Osteocyte (in vitro differentiated cells): ENCODE results near the gene TAP1. TPM values are rescaled to one million over a fixed set of nuclear protein-coding genes. Genes with fewer than 3 reads are reported as not detected.

Experiments
- DNase-seq: peaks from one replicate; pipeline ENCODE4 v3.0.0; 2021; ENCODE audit warnings: mixed read lengths; ENCODE audit not compliant: unreplicated experiment; ENCODE audit errors: extremely low spot score
- H3K27ac Mint-ChIP-seq: one replicate; pipeline ENCODE4 v1.8.0; 2021; ENCODE audit warnings: mild to moderate bottlenecking, mixed read lengths; ENCODE audit not compliant: unreplicated experiment
- H3K27me3 Mint-ChIP-seq: one replicate; pipeline ENCODE4 v1.8.0; 2021; ENCODE audit warnings: mixed read lengths; ENCODE audit not compliant: unreplicated experiment
- H3K36me3 Mint-ChIP-seq: one replicate; pipeline ENCODE4 v1.8.0; 2021; ENCODE audit warnings: mixed read lengths; ENCODE audit not compliant: unreplicated experiment
- H3K4me1 Mint-ChIP-seq: one replicate; pipeline ENCODE4 v1.8.0; 2021; ENCODE audit warnings: mixed read lengths; ENCODE audit not compliant: unreplicated experiment
- H3K4me3 Mint-ChIP-seq: one replicate; pipeline ENCODE4 v1.8.0; 2021; ENCODE audit warnings: mild to moderate bottlenecking, moderate library complexity, mixed read lengths; ENCODE audit not compliant: unreplicated experiment
- H3K9me3 Mint-ChIP-seq: one replicate; pipeline ENCODE4 v1.8.0; 2021; ENCODE audit warnings: mixed read lengths; ENCODE audit not compliant: unreplicated experiment
- total RNA-seq: library from RNA; stranded (reverse); gene quantifications from 2 replicates; pipeline ENCODE4 v1.2.1, GENCODE V29; 2021
- TF ChIP-seq, protein P1 (sequence below): fragments of 200-600 bp; sonication (generic); IDR thresholded peaks from 2 replicates; pipeline ENCODE4 v1.5.0; 2021; ENCODE audit warnings: antibody characterized with exemption, mild to moderate bottlenecking, moderate library complexity

Gene TAP1
- total RNA-seq, 1 donor from 2014 or later = 33.2 TPM

DNA sequence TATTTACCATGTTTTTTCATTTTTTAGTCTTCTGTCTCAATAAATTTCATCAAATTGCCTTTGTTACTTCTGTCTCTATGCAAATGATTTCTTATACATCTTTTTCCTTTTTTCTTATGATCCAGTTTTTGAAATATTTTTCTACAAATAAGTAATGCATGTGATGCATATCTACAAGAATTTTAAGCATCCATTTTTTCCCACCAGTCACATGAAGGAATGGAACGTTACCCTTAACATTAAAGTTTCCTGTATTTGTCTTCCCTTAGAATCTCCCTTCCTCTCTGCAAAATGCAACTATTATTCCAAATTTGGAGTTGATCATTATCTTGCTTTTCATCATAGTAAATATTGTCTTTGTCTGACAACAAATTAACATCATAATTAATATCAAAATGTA lies 36.0 kb upstream of the TAP1 start:
- H3K4me3 Mint-ChIP-seq = no peak overlapping the region
- no peaks in the 10 kb centered on the region for H3K9me3 Mint-ChIP-seq
- H3K4me1 Mint-ChIP-seq = peaks cover 22% of the 10 kb centered on the region
- DNase-seq = no peak
- H3K27ac Mint-ChIP-seq = no peak overlapping the region
- peaks cover 11% of the 10 kb centered on the region for H3K27me3 Mint-ChIP-seq
- TF ChIP-seq, protein P1, sequence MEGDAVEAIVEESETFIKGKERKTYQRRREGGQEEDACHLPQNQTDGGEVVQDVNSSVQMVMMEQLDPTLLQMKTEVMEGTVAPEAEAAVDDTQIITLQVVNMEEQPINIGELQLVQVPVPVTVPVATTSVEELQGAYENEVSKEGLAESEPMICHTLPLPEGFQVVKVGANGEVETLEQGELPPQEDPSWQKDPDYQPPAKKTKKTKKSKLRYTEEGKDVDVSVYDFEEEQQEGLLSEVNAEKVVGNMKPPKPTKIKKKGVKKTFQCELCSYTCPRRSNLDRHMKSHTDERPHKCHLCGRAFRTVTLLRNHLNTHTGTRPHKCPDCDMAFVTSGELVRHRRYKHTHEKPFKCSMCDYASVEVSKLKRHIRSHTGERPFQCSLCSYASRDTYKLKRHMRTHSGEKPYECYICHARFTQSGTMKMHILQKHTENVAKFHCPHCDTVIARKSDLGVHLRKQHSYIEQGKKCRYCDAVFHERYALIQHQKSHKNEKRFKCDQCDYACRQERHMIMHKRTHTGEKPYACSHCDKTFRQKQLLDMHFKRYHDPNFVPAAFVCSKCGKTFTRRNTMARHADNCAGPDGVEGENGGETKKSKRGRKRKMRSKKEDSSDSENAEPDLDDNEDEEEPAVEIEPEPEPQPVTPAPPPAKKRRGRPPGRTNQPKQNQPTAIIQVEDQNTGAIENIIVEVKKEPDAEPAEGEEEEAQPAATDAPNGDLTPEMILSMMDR = no peak
- H3K36me3 Mint-ChIP-seq = no peaks in the 10 kb centered on the region

DNA sequence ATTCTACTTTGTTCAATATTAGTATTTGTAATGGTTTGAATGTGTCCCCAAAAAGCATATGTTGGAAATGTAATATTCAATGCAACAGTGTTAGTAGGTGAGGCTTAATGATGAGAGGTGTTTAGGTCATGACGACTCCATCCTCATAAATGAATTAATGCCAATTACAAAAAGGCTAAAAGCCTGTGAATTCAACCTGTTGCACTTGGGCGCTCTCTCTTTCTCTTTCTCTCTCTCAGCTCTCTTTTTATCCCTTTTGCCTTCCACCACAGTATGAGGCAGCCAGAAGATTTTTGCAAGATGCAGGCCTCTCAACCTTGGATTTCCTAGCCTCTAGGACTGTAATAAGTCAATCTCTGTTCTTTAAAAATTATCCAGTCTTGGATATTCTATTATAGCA lies 35.1 kb upstream of the TAP1 start:
- DNase-seq = no peak
- H3K27ac Mint-ChIP-seq = no peak overlapping the region
- TF ChIP-seq, protein P1 = no peak
- no peak overlapping the region for H3K4me3 Mint-ChIP-seq
- no peaks in the 10 kb centered on the region for H3K9me3 Mint-ChIP-seq
- H3K4me1 Mint-ChIP-seq = peaks cover 24% of the 10 kb centered on the region
- H3K27me3 Mint-ChIP-seq = peaks cover 20% of the 10 kb centered on the region
- H3K36me3 Mint-ChIP-seq = no peaks in the 10 kb centered on the region

DNA sequence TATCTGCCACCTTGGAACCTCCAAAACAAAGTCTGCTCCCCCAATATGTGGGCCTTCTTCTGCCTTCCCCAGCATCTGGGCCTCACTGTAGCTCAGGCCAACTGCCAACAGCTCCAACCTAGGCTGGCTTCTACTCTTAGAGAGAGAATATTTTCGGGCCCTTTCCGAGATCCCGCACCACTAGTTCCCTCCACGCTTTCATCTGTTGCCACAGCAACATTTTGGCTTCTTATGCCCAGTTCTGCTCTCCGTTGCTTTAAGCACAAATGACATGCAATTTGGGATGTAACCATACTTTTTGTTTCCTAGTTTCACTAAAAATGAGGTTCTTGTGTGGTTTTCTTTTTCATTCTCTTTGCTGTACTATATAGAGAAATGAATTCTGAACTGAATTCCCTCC lies 34.1 kb upstream of the TAP1 start:
- peaks cover 25% of the 10 kb centered on the region for H3K27me3 Mint-ChIP-seq
- H3K4me3 Mint-ChIP-seq = no peak overlapping the region
- TF ChIP-seq, protein P1 = no peak

DNA sequence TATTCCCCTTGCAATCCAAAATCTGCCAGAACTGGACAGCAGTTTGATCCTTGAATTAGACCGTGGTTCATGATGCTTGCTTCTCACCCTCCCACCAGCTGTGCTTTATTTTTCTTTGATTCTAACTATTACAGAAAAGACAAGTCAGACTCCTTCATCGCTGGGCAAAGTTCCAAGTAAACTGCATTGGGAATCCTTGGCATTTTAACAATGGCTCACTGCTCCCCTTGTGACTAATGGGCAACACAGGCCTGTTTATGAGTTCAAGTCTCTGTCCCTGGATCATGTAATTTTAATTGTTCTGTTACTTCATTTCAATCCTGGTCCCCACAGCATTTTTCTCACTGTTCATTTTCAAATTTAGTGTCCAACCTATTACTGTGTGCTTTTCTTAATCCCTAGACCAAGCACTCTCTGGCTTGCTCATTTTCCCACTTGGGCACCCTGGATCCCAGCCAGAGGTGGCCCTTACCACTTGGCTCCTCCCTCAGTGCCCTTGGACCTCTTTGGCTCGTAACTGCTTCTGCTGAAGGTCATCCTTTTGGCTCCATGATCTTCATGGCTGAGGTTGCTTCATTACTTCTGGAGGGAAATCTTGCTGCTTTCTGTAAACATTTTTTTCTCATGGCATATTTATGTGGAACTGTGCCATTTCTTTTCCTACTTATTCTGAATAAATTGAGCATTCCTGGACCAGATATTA lies 33.3 kb upstream of the TAP1 start:
- H3K36me3 Mint-ChIP-seq = no peaks in the 10 kb centered on the region
- peak overlapping the region; percentile 35 for H3K27ac Mint-ChIP-seq
- no peak for DNase-seq
- no peaks in the 10 kb centered on the region for H3K9me3 Mint-ChIP-seq
- peaks cover 28% of the 10 kb centered on the region for H3K27me3 Mint-ChIP-seq
- TF ChIP-seq, protein P1 = no peak
- peaks cover 25% of the 10 kb centered on the region for H3K4me1 Mint-ChIP-seq
- H3K4me3 Mint-ChIP-seq = no peak overlapping the region

More for the DNA sequence above, 34.1 kb upstream of the TAP1 start:
- Mint-ChIP-seq H3K36me3 (no peaks in the 10 kb centered on the region), H3K9me3 (no peaks in the 10 kb centered on the region), H3K27ac (no peak overlapping the region), H3K4me1 (peaks cover 25% of the 10 kb centered on the region)
- DNase-seq = no peak

DNA sequence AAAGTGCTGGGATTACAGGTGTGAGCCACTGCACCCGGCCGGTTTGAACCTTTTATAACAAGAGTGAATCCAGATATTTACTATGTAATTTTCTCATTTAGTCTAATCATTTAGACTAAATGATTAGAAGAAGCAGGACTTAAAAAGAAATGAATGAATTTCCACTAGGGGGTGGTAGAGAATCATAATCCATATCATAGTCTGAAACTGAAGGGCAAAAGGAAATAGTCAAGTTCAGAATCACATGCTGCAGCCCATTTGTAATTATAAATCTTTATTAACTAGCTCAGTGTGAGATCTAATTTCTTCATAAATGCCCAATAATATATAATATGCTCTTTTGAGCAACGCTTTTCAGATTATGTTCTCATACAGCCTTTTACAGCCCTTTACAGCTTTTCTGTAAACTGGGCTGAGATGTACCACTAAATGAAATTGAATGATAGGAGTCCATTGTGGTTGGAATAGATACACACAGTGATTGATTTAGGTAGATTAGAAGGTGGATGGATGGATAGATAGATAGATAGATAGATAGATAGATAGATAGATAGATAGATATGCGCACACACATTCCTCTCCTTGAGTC lies 32.3 kb upstream of the TAP1 start:
- no peak overlapping the region for H3K4me3 Mint-ChIP-seq
- no peak for DNase-seq
- no peaks in the 10 kb centered on the region for H3K36me3 Mint-ChIP-seq
- H3K27me3 Mint-ChIP-seq = peaks cover 34% of the 10 kb centered on the region
- no peaks in the 10 kb centered on the region for H3K9me3 Mint-ChIP-seq
- peaks cover 25% of the 10 kb centered on the region for H3K4me1 Mint-ChIP-seq
- no peak overlapping the region for H3K27ac Mint-ChIP-seq
- TF ChIP-seq, protein P1 = peak; percentile 63
